Chondrocyte (in vitro differentiated cells): ENCODE measurements around the gene RSL24D1. TPM values are rescaled to one million over a fixed set of nuclear protein-coding genes. Genes with fewer than 3 reads are reported as not detected.

Experiments used
- DNase-seq: peaks from one replicate; pipeline ENCODE4 v3.0.0; 2021; ENCODE audit warnings: mixed read lengths, low spot score
- H3K27ac Mint-ChIP-seq: one replicate; pipeline ENCODE4 v1.8.0; 2021; ENCODE audit warnings: mild to moderate bottlenecking, moderate library complexity, mixed read lengths; ENCODE audit not compliant: unreplicated experiment
- H3K27me3 Mint-ChIP-seq: 2 replicates; pipeline ENCODE4 v1.8.0; 2021; ENCODE audit warnings: low read depth, mixed read lengths
- H3K36me3 Mint-ChIP-seq: 2 replicates; pipeline ENCODE4 v1.8.0; 2021; ENCODE audit warnings: low read depth, mixed read lengths
- H3K4me1 Mint-ChIP-seq: 2 replicates; pipeline ENCODE4 v1.8.0; 2021; ENCODE audit warnings: low read depth, mild to moderate bottlenecking, mixed read lengths
- H3K4me3 Mint-ChIP-seq: one replicate; pipeline ENCODE4 v1.8.0; 2021; ENCODE audit warnings: mild to moderate bottlenecking, moderate library complexity, mixed read lengths; ENCODE audit not compliant: unreplicated experiment
- H3K9me3 Mint-ChIP-seq: 2 replicates; pipeline ENCODE4 v1.8.0; 2021; ENCODE audit warnings: low read depth, mixed read lengths
- CTCF ChIP-seq: fragments of 200-600 bp; sonication (generic); IDR thresholded peaks from 2 replicates; pipeline ENCODE4 v1.5.0; 2021; ENCODE audit warnings: antibody characterized with exemption, mild to moderate bottlenecking, moderate library complexity
- total RNA-seq: library from RNA; stranded (reverse); gene quantifications from 3 replicates; pipeline ENCODE4 v1.2.1, GENCODE V29; 2021

The RSL24D1 gene
- total RNA-seq, 1 donor from 2014 or later: 61.3 TPM

GRCh38 chr15:55204464-55204863, 7.7 kb upstream of the RSL24D1 start:
- no peak for TF ChIP-seq CTCF
- Mint-ChIP-seq H3K9me3 (no peaks in the 10 kb centered on the region), H3K27ac (no peak overlapping the region), H3K27me3 (no peaks in the 10 kb centered on the region), H3K4me1 (no peaks in the 10 kb centered on the region), H3K4me3 (no peak overlapping the region), H3K36me3 (no peaks in the 10 kb centered on the region)
- no peak for DNase-seq

- no peaks in the 10 kb centered on the region for H3K9me3 Mint-ChIP-seq
- no peaks in the 10 kb centered on the region for H3K27me3 Mint-ChIP-seq
- no peak overlapping the region for H3K27ac Mint-ChIP-seq
- no peak overlapping the region for H3K4me3 Mint-ChIP-seq
- DNase-seq: no peak
- TF ChIP-seq CTCF: no peak
- no peaks in the 10 kb centered on the region for H3K4me1 Mint-ChIP-seq
- H3K36me3 Mint-ChIP-seq: no peaks in the 10 kb centered on the region
These were observed 5.5 kb upstream of the RSL24D1 start for GRCh38 chr15:55202206-55202605.

GRCh38 chr15:55198706-55199105, 2.0 kb upstream of the RSL24D1 start:
- Mint-ChIP-seq H3K4me3 (no peak overlapping the region), H3K27me3 (no peaks in the 10 kb centered on the region), H3K4me1 (no peaks in the 10 kb centered on the region), H3K27ac (no peak overlapping the region), H3K36me3 (no peaks in the 10 kb centered on the region), H3K9me3 (no peaks in the 10 kb centered on the region)
- DNase-seq: no peak
- TF ChIP-seq CTCF: no peak

- no peak for DNase-seq
- Mint-ChIP-seq H3K27me3 (no peaks in the 10 kb centered on the region), H3K27ac (no peak overlapping the region), H3K4me3 (no peak overlapping the region), H3K4me1 (peaks cover 8% of the 10 kb centered on the region), H3K36me3 (no peaks in the 10 kb centered on the region), H3K9me3 (no peaks in the 10 kb centered on the region)
- no peak for TF ChIP-seq CTCF
These were observed 978 bp upstream of the RSL24D1 start for GRCh38 chr15:55197719-55198118.

- H3K27me3 Mint-ChIP-seq: no peaks in the 10 kb centered on the region
- no peaks in the 10 kb centered on the region for H3K36me3 Mint-ChIP-seq
- no peak for TF ChIP-seq CTCF
- H3K9me3 Mint-ChIP-seq: no peaks in the 10 kb centered on the region
- no peak overlapping the region for H3K4me3 Mint-ChIP-seq
- DNase-seq: no peak
- H3K4me1 Mint-ChIP-seq: peaks cover 12% of the 10 kb centered on the region
- no peak overlapping the region for H3K27ac Mint-ChIP-seq
These were observed 593 bp upstream of the RSL24D1 start for GRCh38 chr15:55197362-55197705.
